ENCODE data around the gene TF.

Gene TF

GRCh38 chr3:133769536-133769935 lies 23.3 kb downstream of the TF start:
- Histone ChIP-seq H3K36me3 (ENCODE audit: control insufficient read depth, insufficient read depth, low read length) (no peaks in the 10 kb centered on the region), H3K27me3 (replicated peaks; ENCODE audit: control insufficient read depth, insufficient read depth, low read length) (no peaks in the 10 kb centered on the region; the same call in 1 of the 2 replicates), H3K4me3 (replicated peaks; ENCODE audit: low read depth, low read length) (no peak overlapping the region)
- TF ChIP-seq CTCF (IDR thresholded peaks at IDR 0.05; ENCODE audit: insufficient read depth, low read length, poor library complexity, severe bottlenecking) = no peak
- DNase-seq (ENCODE audit: extremely low read depth, insufficient read length) = no peak

- Histone ChIP-seq H3K27me3 (replicated peaks; ENCODE audit: control insufficient read depth, insufficient read depth, low read length) (no peaks in the 10 kb centered on the region; the same call in none of the 2 replicates), H3K4me3 (replicated peaks; ENCODE audit: low read depth, low read length) (no peak overlapping the region), H3K36me3 (ENCODE audit: control insufficient read depth, insufficient read depth, low read length) (no peaks in the 10 kb centered on the region)
- no peak for TF ChIP-seq CTCF (IDR thresholded peaks at IDR 0.05; ENCODE audit: insufficient read depth, low read length, poor library complexity, severe bottlenecking)
- DNase-seq (ENCODE audit: extremely low read depth, insufficient read length) = no peak
Observed at GRCh38 chr3:133773732-133774131, 27.5 kb downstream of the TF start.

GRCh38 chr3:133775309-133775708 lies 29.1 kb downstream of the TF start:
- H3K27me3 ChIP-seq (replicated peaks; ENCODE audit: control insufficient read depth, insufficient read depth, low read length) = no peaks in the 10 kb centered on the region; the same call in none of the 2 replicates
- TF ChIP-seq CTCF (IDR thresholded peaks at IDR 0.05; ENCODE audit: insufficient read depth, low read length, poor library complexity, severe bottlenecking) = no peak
- H3K4me3 ChIP-seq (replicated peaks; ENCODE audit: low read depth, low read length) = no peak overlapping the region
- no peak for DNase-seq (ENCODE audit: extremely low read depth, insufficient read length)
- H3K36me3 ChIP-seq (ENCODE audit: control insufficient read depth, insufficient read depth, low read length) = no peaks in the 10 kb centered on the region

GRCh38 chr3:133775835-133776234 lies 29.6 kb downstream of the TF start:
- Histone ChIP-seq H3K36me3 (ENCODE audit: control insufficient read depth, insufficient read depth, low read length) (no peaks in the 10 kb centered on the region), H3K4me3 (replicated peaks; ENCODE audit: low read depth, low read length) (no peak overlapping the region), H3K27me3 (replicated peaks; ENCODE audit: control insufficient read depth, insufficient read depth, low read length) (no peaks in the 10 kb centered on the region; the same call in none of the 2 replicates)
- TF ChIP-seq CTCF (IDR thresholded peaks at IDR 0.05; ENCODE audit: insufficient read depth, low read length, poor library complexity, severe bottlenecking) = no peak
- DNase-seq (ENCODE audit: extremely low read depth, insufficient read length) = no peak

GRCh38 chr3:133776794-133777438 lies 30.7 kb downstream of the TF start:
- H3K27me3 ChIP-seq (replicated peaks; ENCODE audit: control insufficient read depth, insufficient read depth, low read length) = no peaks in the 10 kb centered on the region; the same call in none of the 2 replicates
- no peaks in the 10 kb centered on the region for H3K36me3 ChIP-seq (ENCODE audit: control insufficient read depth, insufficient read depth, low read length)
- peak; percentile 15 for TF ChIP-seq CTCF (IDR thresholded peaks at IDR 0.05; ENCODE audit: insufficient read depth, low read length, poor library complexity, severe bottlenecking)
- no peak overlapping the region for H3K4me3 ChIP-seq (replicated peaks; ENCODE audit: low read depth, low read length)
- DNase-seq (ENCODE audit: extremely low read depth, insufficient read length) = no peak
